Measurements from ENCODE around the gene SLC35F1.

SLC35F1 gene

GRCh38 chr6:118319894-118320649, 413.0 kb downstream of the SLC35F1 start:
- DNase-seq: no peak

GRCh38 chr6:118320652-118321051, 413.6 kb downstream of the SLC35F1 start:
- no peak for DNase-seq

- no peak for DNase-seq
Observed at GRCh38 chr6:118324116-118324515, 417.1 kb downstream of the SLC35F1 start.

DNA sequence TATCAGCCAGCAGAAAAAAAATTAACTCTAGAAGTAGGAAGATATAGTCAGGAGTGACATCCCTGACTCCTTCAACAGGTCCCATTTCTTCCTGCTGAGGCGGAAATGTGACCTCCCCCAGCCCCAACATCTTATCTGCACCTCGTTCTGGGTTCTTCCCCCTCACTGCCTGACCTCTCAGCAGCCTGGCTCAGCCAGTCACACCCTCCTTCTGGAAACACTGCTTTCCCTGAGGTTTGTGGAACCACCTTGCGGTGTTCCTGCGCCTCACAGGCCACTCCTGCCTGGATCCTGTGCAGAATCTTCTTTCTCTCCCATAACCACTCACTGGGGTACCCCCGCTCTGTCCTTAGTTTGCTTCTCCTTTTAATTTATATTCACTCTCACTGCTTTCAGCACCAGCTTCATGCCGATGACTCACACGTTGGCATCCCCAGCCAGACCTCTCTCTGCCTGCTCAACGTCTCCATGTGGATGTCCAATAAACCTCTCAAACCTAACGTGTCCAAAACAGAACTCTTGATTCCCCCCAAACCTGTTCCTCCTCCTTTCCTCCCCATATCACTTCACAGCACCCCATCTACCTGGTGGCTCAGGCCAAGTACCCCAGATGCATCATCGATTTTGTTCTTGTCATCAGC, 418.3 kb downstream of the SLC35F1 start:
- DNase-seq: no peak

GRCh38 chr6:118326712-118327111, 419.6 kb downstream of the SLC35F1 start:
- DNase-seq: no peak

GRCh38 chr6:118327237-118327636, 420.2 kb downstream of the SLC35F1 start:
- no peak for DNase-seq

GRCh38 chr6:118333772-118334171, 426.7 kb downstream of the SLC35F1 start:
- DNase-seq: no peak

DNA sequence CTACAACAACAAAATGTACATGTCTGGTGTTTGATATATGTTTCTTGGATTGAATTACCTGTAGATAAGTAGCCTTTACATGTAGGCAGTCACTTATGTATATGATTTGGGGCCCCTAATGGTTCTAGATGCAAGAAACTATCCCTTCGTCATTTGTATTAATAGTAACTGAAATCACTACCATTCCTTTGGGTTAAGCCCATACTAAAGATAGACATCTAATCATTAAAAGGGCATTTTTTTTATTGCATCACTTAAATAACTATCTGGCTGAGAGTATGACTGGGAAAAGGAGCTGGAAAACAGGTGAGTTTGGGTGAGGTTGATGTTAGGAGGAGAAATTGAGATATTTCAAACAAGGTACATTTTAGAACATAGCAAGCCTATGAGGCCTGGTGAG, 427.6 kb downstream of the SLC35F1 start:
- no peak for DNase-seq

DNA sequence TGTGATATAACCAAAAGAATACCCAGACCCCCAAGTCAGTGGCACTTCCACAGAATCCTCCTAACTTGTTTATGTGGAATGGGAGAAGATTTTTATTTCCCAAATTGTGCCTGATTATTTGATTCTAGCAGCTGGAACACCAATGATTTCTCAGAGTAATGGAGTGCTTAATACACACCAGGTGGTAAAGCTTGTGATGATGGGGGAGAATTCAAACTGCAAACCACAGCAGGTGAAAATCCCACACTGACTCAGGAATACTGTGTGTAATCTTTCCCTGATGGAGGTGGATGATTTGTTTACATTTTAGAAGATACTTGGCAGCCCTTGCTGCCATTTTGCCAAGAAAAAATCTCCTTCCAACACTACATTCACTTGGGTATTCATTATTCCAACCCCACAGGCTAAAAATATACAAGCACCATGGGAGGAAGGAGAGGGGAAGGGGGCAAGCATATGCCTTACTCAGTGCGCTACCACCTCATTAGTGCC, 428.3 kb downstream of the SLC35F1 start:
- no peak for DNase-seq

DNA sequence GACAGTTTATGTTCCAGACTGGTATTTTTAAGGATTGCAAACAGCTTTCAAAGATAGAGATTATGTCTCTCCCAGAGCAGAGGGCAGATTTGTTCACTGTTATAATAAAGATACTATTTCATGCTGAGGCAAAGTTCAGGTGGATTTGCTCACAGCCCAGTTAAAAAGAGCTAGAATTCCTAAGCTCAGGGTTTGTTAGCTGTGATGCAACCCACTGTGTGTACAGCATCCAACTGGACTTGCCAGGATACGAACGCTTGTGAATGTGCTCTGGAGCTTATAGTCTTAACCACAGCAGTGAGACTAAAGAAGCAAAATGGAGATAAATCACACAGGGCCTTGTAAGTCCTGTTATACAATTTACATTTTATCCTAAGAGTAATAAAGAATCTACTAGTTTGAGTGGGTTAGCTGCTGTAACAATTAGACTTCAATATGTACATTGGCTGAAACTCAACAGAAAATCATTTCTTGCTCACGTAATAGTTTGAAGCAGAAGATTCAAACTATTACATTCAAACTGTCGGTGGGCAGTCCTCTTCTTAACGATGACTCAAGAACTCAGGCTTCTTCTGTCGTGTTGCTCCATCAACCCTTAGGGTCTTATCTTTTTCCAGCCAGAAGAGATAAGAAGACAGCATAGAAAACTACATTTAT, 437.1 kb downstream of the SLC35F1 start:
- DNase-seq: no peak

DNA sequence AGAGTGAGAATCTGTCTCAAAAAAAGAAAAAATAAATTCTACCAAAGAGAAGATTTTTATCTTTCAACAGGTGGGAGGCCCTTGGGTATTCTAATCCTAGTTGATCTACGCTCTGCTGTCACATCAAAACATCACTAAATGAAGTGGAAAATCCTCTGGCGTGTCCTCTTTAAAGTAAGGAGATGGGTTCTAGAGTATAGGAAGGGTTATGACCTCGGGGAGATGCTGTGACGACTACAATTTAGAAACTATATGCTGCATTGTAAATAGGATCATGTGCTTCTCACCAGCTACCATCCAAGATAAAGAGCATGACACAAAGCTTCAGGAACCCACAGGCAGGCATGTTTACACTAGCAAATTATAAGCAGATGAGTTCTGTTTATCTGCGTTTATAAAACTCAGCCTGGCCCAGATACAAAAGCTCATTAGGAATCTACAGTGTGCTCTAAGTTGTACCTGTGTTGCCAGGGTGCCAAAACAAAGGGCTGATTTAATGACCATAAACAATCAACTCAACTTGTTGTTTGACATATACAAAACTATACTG, 443.9 kb downstream of the SLC35F1 start:
- DNase-seq: no peak

- no peak for DNase-seq
Observed at GRCh38 chr6:118353564-118353963, 446.5 kb downstream of the SLC35F1 start.

GRCh38 chr6:118354641-118355040, 447.6 kb downstream of the SLC35F1 start:
- DNase-seq: no peak

DNA sequence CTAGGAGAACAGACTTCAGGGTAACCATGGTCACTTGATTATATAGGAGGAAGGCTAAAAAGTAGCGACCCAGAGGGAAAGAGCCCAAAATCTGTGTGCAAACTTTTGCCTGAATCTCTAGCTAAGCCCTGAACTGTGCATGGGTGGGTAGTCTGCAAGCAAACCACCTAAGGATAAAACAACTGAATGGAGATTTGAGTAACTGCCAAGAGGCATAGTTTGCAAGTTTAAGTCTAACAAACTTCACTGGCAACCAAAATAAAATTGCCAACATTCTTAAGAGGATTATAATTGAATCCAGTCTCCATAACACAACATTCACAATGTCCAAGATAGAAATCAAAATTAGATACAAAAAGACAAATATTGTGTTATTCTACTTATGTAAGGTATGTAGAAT, 449.0 kb downstream of the SLC35F1 start:
- no peak for DNase-seq

- DNase-seq: no peak
Observed at GRCh38 chr6:118356686-118357085, 449.6 kb downstream of the SLC35F1 start.

All from activated CD4-positive, alpha-beta T cell treated with anti-CD3 and anti-CD28 coated beads for 4 hours (primary cell).